SK-N-MC (cell line): Measurements from ENCODE around the gene SLC13A4.

ENCODE experiments used
- DNase-seq: peaks from one replicate; pipeline ENCODE4 v3.0.0-alpha.2; 2011; ENCODE audit warnings: low read depth, low spot score
- H3K27ac ChIP-seq: fragments of 200-600 bp; sonication (generic); 2 replicates; pipeline ENCODE4 v1.5.1; 2016; ENCODE audit warnings: mixed run types
- H3K36me3 ChIP-seq: fragments of 200-600 bp; sonication (generic); 2 replicates; pipeline ENCODE4 v1.6.1; 2017; ENCODE audit warnings: antibody characterized with exemption, low read length, mixed read lengths; ENCODE audit not compliant: insufficient read depth
- H3K4me3 ChIP-seq: fragments of 200-600 bp; sonication (generic); 2 replicates; pipeline ENCODE4 v1.5.1; 2016
- H3K9ac ChIP-seq: fragments of 200-600 bp; sonication (generic); 2 replicates; pipeline ENCODE4 v1.8.0; 2017; ENCODE audit warnings: mixed run types, mixed read lengths; ENCODE audit not compliant: insufficient read length
- H3K9me3 ChIP-seq: fragments of 200-600 bp; sonication (generic); 2 replicates; pipeline ENCODE4 v1.6.1; 2017; ENCODE audit warnings: low read depth, mild to moderate bottlenecking, antibody characterized with exemption, low read length, moderate library complexity, mixed read lengths
- EZH2 ChIP-seq: fragments of 200-600 bp; sonication (generic); IDR thresholded peaks from one replicate; pipeline ENCODE4 v1.6.1; 2017; ENCODE audit warnings: antibody characterized with exemption
- FOXP2 ChIP-seq: optimal IDR thresholded peaks from 2 replicates; pipeline ENCODE3; 2011; ENCODE audit warnings: mild to moderate bottlenecking, moderate library complexity; ENCODE audit not compliant: insufficient read depth; ENCODE audit errors: extremely low read length, control extremely low read depth
- POLR2AphosphoS5 ChIP-seq: IDR thresholded peaks from 2 replicates; pipeline ENCODE4 v1.6.1; 2012; ENCODE audit warnings: mild to moderate bottlenecking, low read depth, low read length, borderline replicate concordance

Gene SLC13A4

GRCh38 chr7:135770139-135770710 lies 42.2 kb upstream of the SLC13A4 start:
- Histone ChIP-seq H3K9me3 (no peaks in the 10 kb centered on the region), H3K4me3 (no peak overlapping the region), H3K27ac (no peak overlapping the region), H3K36me3 (no peaks in the 10 kb centered on the region), H3K9ac (no peak overlapping the region)
- no peak for DNase-seq
- TF ChIP-seq POLR2AphosphoS5 (no peak), FOXP2 (no peak), EZH2 (no peak)

GRCh38 chr7:135769005-135769802 lies 41.2 kb upstream of the SLC13A4 start:
- TF ChIP-seq FOXP2 (no peak), EZH2 (no peak), POLR2AphosphoS5 (no peak)
- Histone ChIP-seq H3K36me3 (no peaks in the 10 kb centered on the region), H3K9me3 (no peaks in the 10 kb centered on the region), H3K9ac (no peak overlapping the region), H3K4me3 (no peak overlapping the region), H3K27ac (no peak overlapping the region)
- DNase-seq, result no peak

GRCh38 chr7:135768467-135768866 lies 40.5 kb upstream of the SLC13A4 start:
- no peak for TF ChIP-seq POLR2AphosphoS5
- no peak for TF ChIP-seq FOXP2
- no peak for TF ChIP-seq EZH2
- H3K27ac ChIP-seq, result no peak overlapping the region
- H3K36me3 ChIP-seq, result no peaks in the 10 kb centered on the region
- no peak overlapping the region for H3K4me3 ChIP-seq
- DNase-seq, result no peak
- H3K9me3 ChIP-seq, result no peaks in the 10 kb centered on the region
- H3K9ac ChIP-seq, result no peak overlapping the region

- H3K9ac ChIP-seq, result no peak overlapping the region
Observed at GRCh38 chr7:135768064-135768463, 40.1 kb upstream of the SLC13A4 start.

GRCh38 chr7:135763261-135763660 lies 35.3 kb upstream of the SLC13A4 start:
- no peaks in the 10 kb centered on the region for H3K9me3 ChIP-seq
- H3K9ac ChIP-seq, result no peak overlapping the region
- TF ChIP-seq FOXP2 (no peak), POLR2AphosphoS5 (no peak)
- H3K36me3 ChIP-seq, result no peaks in the 10 kb centered on the region
- DNase-seq, result no peak
- H3K4me3 ChIP-seq, result no peak overlapping the region
- H3K27ac ChIP-seq, result no peak overlapping the region

More at GRCh38 chr7:135768064-135768463, 40.1 kb upstream of the SLC13A4 start:
- DNase-seq, result no peak
- Histone ChIP-seq H3K9me3 (no peaks in the 10 kb centered on the region), H3K4me3 (no peak overlapping the region), H3K27ac (no peak overlapping the region), H3K36me3 (no peaks in the 10 kb centered on the region)
- no peak for TF ChIP-seq EZH2
- no peak for TF ChIP-seq FOXP2
- TF ChIP-seq POLR2AphosphoS5, result no peak

- DNase-seq, result no peak
- no peaks in the 10 kb centered on the region for H3K9me3 ChIP-seq
- TF ChIP-seq EZH2, result no peak
- no peak overlapping the region for H3K9ac ChIP-seq
- no peak overlapping the region for H3K4me3 ChIP-seq
- H3K36me3 ChIP-seq, result no peaks in the 10 kb centered on the region
- H3K27ac ChIP-seq, result no peak overlapping the region
Observed at GRCh38 chr7:135761751-135762488, 33.9 kb upstream of the SLC13A4 start.

- no peak for TF ChIP-seq POLR2AphosphoS5
- no peak for TF ChIP-seq FOXP2
- TF ChIP-seq EZH2, result no peak
- no peaks in the 10 kb centered on the region for H3K36me3 ChIP-seq
- no peak overlapping the region for H3K4me3 ChIP-seq
- no peak for DNase-seq
- H3K9me3 ChIP-seq, result no peaks in the 10 kb centered on the region
- no peak overlapping the region for H3K9ac ChIP-seq
- no peak overlapping the region for H3K27ac ChIP-seq
Observed at GRCh38 chr7:135759532-135759931, 31.5 kb upstream of the SLC13A4 start.

GRCh38 chr7:135758531-135758932 lies 30.5 kb upstream of the SLC13A4 start:
- no peak for DNase-seq
- Histone ChIP-seq H3K9ac (peak overlapping the region; percentile 15), H3K27ac (peak overlapping the region; percentile 61), H3K4me3 (peak overlapping the region; percentile 9), H3K9me3 (no peaks in the 10 kb centered on the region), H3K36me3 (no peaks in the 10 kb centered on the region)
- TF ChIP-seq POLR2AphosphoS5, result no peak
- no peak for TF ChIP-seq EZH2
- TF ChIP-seq FOXP2, result no peak
